ENCODE measurements around the gene ENHO. TPM values are rescaled to one million over a fixed set of nuclear protein-coding genes. Genes with fewer than 3 reads are reported as not detected.

The ENHO gene
- polyA plus RNA-seq, 3 donors = 2.3 to 3.2 (median 2.7) TPM

DNA sequence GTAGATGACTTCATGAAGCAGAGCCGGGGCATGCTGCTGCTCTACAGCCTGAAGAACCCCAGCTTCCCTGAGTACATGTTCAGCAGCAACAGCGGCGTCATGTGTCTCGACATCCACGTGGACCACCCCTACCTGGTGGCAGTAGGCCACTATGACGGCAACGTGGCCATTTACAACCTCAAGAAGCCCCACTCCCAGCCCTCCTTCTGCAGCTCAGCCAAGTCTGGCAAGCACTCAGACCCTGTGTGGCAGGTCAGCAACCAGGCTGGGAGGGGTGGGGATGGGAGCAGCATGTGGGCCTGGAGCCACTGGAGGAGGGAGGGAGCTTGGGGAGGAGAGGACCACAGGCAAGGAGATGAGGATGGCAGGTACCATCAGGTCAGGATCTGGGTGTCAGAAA, 16.2 kb downstream of the ENHO start:
- intact Hi-C loops (cut with micrococcal nuclease) = no loop called here

DNA sequence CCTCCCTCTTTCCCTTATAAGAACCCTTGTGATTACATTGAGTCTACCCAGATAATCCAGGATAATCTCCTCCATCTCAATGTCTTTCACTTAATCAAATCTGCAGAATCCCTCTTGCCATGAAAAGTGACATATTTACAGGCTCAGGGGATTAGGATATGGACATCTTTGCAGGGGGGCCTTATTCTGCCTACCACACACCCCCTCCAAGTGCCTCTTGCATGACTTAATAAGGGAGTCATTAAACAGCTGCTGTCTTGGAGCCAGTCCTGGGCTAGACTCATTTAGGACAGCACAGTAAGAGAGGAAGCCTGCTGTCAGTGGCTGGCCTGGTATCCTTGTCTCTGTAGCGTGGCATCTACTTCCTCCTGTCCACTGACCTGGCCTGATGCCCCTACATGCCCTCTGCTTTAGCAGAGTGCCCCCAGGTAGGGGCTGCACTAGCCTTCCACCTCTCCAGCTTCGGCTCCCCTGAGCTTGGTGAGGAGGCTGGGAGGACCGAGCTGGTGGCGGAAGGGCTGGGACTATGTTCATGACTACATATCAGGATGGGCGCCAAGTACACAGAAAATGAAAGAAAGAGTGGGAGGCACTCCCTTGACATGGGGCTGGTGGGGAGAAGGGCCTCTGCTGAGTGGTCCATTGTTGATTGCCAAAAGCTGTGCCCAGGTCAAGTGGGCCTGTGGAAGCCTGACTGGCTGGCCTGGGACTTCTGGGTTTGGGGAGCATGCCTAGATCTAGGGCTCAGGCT, 17.2 kb downstream of the ENHO start:
- H3K27me3 ChIP-seq (ENCODE audit: control insufficient read depth in 2 of 2, insufficient read depth in 2 of 2, low read length in 2 of 2) = no peaks in the 10 kb centered on the region
- peaks cover 5 to 7% (median 6%) of the 10 kb centered on the region in 3 donors for H3K27me3 Mint-ChIP-seq (ENCODE audit: low read depth in 3 of 3)
- no peaks in the 10 kb centered on the region for H3K36me3 Mint-ChIP-seq
- H3K4me3 Mint-ChIP-seq = no peak overlapping the region
- WGBS (ENCODE audit: insufficient coverage) = 100% methylated on average over 4 of the region's 5 CpGs
- no peak overlapping the region for H3K27ac Mint-ChIP-seq
- H3K9me3 Mint-ChIP-seq = no peaks in the 10 kb centered on the region
- no peak overlapping the region for H3K4me3 ChIP-seq (replicated peaks in 1 of 3; ENCODE audit: low read depth in 2 of 3, low read length in 3 of 3)
- no peak overlapping the region for H3K4me2 ChIP-seq (replicated peaks; ENCODE audit: extremely low read depth, low read length, poor library complexity, severe bottlenecking)
- no peaks in the 10 kb centered on the region for H3K9me3 ChIP-seq (replicated peaks in 1 of 2; ENCODE audit: control insufficient read depth in 1 of 2, insufficient read depth in 1 of 2, low read length in 2 of 2)
- intact Hi-C loops (cut with micrococcal nuclease) = no loop called here
- no peak for DNase-seq
- no peak overlapping the region for H2AFZ ChIP-seq (ENCODE audit: insufficient read depth, low read depth, low read length, poor library complexity, severe bottlenecking)
- no peaks in the 10 kb centered on the region for H3K79me2 ChIP-seq (ENCODE audit: insufficient read depth, low read length)
- no peaks in the 10 kb centered on the region for H3K36me3 ChIP-seq (replicated peaks in 1 of 2; ENCODE audit: control insufficient read depth in 1 of 2, insufficient read depth in 2 of 2, low read length in 2 of 2)
- TF ChIP-seq, protein P1, sequence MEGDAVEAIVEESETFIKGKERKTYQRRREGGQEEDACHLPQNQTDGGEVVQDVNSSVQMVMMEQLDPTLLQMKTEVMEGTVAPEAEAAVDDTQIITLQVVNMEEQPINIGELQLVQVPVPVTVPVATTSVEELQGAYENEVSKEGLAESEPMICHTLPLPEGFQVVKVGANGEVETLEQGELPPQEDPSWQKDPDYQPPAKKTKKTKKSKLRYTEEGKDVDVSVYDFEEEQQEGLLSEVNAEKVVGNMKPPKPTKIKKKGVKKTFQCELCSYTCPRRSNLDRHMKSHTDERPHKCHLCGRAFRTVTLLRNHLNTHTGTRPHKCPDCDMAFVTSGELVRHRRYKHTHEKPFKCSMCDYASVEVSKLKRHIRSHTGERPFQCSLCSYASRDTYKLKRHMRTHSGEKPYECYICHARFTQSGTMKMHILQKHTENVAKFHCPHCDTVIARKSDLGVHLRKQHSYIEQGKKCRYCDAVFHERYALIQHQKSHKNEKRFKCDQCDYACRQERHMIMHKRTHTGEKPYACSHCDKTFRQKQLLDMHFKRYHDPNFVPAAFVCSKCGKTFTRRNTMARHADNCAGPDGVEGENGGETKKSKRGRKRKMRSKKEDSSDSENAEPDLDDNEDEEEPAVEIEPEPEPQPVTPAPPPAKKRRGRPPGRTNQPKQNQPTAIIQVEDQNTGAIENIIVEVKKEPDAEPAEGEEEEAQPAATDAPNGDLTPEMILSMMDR (IDR thresholded peaks at IDR 0.05) = no peak
- H3K27ac ChIP-seq (ENCODE audit: low read depth in 1 of 2, low read length in 2 of 2) = no peak overlapping the region
- peaks cover under 1% of the 10 kb centered on the region for H3K4me1 Mint-ChIP-seq
- no peaks in the 10 kb centered on the region for H3K4me1 ChIP-seq (ENCODE audit: control insufficient read depth in 1 of 2, insufficient read depth in 2 of 2, low read length in 2 of 2)
- no peak overlapping the region for H3K9ac ChIP-seq (ENCODE audit: insufficient read depth, low read length, poor library complexity, severe bottlenecking)
- no peaks in the 10 kb centered on the region for H4K20me1 ChIP-seq (ENCODE audit: insufficient read depth, low read length)

More for the DNA sequence above, 16.2 kb downstream of the ENHO start:
- no peak overlapping the region for H3K9ac ChIP-seq (ENCODE audit: insufficient read depth, low read length, poor library complexity, severe bottlenecking)
- no peak overlapping the region for H3K27ac Mint-ChIP-seq
- H3K4me3 ChIP-seq (replicated peaks in 1 of 3; ENCODE audit: low read depth in 2 of 3, low read length in 3 of 3) = no peak overlapping the region
- WGBS (ENCODE audit: insufficient coverage) = 83% methylated on average over 5 of the region's 7 CpGs
- peaks cover 5 to 10% (median 6%) of the 10 kb centered on the region in 3 donors for H3K27me3 Mint-ChIP-seq (ENCODE audit: low read depth in 3 of 3)
- H3K27me3 ChIP-seq (ENCODE audit: control insufficient read depth in 2 of 2, insufficient read depth in 2 of 2, low read length in 2 of 2) = no peaks in the 10 kb centered on the region
- no peak for DNase-seq
- no peaks in the 10 kb centered on the region for H3K9me3 ChIP-seq (replicated peaks in 1 of 2; ENCODE audit: control insufficient read depth in 1 of 2, insufficient read depth in 1 of 2, low read length in 2 of 2)
- H3K9me3 Mint-ChIP-seq = no peaks in the 10 kb centered on the region
- H3K4me3 Mint-ChIP-seq = no peak overlapping the region
- H3K4me1 ChIP-seq (ENCODE audit: control insufficient read depth in 1 of 2, insufficient read depth in 2 of 2, low read length in 2 of 2) = no peaks in the 10 kb centered on the region
- no peaks in the 10 kb centered on the region for H3K4me1 Mint-ChIP-seq
- no peaks in the 10 kb centered on the region for H4K20me1 ChIP-seq (ENCODE audit: insufficient read depth, low read length)
- TF ChIP-seq, protein P1 (IDR thresholded peaks at IDR 0.05) = no peak
- H2AFZ ChIP-seq (ENCODE audit: insufficient read depth, low read depth, low read length, poor library complexity, severe bottlenecking) = no peak overlapping the region
- H3K27ac ChIP-seq (ENCODE audit: low read depth in 1 of 2, low read length in 2 of 2) = no peak overlapping the region
- no peaks in the 10 kb centered on the region for H3K36me3 Mint-ChIP-seq
- H3K36me3 ChIP-seq (replicated peaks in 1 of 2; ENCODE audit: control insufficient read depth in 1 of 2, insufficient read depth in 2 of 2, low read length in 2 of 2) = no peaks in the 10 kb centered on the region
- no peaks in the 10 kb centered on the region for H3K79me2 ChIP-seq (ENCODE audit: insufficient read depth, low read length)
- H3K4me2 ChIP-seq (replicated peaks; ENCODE audit: extremely low read depth, low read length, poor library complexity, severe bottlenecking) = no peak overlapping the region

All from CD14-positive monocyte (primary cell).